UCSD-AML1 (cell line): ENCODE results near the gene FAHD1.
A peak's percentile ranks its signal among the peaks of the same experiment; 100 is the strongest.

Experiments used
- DNase-seq: peaks from one replicate; lab custom pipeline; 2025; ENCODE audit not compliant: unreplicated experiment; lab: John Stamatoyannopoulos, UW

FAHD1 gene

DNA sequence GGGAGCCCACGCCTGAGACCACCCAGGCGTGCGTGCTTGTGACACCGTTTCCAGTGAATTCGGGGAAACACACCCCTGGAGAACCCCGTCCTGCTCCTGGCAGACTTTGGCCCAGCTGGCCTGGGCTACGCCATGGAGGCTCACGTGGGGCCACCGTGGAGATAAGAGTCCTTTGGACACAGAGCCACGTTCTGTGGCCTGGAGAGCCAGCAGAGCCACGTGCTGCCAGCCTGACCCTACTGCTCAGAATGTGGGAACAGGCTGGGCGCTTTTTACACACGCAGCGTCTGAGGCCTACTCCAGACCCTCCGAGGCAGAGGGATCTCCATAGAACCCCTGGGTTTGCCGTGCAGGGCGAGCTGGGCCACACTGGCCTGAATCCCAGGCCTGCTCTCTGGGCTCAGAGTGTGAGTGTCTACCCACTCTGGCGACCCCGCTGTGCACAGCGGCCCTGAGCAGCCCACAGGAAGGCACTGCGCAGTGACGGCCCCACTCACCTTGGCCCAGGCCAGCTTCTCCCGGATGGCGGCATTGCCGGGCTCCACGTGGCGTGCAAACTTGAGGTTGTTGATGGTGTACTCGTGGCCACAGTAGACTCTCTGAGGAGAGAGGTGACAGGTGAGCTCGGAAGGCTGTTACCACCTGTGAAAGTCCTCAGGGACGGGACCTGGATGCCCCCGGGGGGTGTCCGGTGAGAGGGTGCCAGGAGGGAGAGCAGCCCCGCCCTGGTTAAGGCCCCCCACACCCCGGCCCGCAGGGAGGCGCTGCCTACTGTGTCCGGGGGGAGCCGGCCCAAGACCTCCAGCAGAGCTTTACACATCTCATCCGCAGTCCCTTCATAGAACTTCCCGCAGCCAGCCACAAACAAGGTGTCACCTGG, 10.4 kb upstream of the FAHD1 start:
- no peak for DNase-seq

DNA sequence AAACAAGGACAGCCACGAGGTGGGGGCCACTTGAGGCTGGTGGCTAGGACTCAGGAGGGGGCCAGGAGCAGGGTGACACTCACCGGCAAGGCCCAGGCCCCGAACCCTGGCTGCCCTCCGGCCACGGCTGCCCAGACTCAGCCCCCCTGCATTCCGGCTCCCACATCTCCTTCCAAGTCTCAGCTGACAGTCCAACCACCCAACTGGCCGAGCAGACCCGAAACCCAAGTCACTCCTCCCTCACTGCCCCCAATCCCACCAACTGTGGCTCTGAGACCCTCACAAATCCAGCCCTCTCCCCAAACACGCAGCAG, 9.8 kb upstream of the FAHD1 start:
- no peak for DNase-seq

DNA sequence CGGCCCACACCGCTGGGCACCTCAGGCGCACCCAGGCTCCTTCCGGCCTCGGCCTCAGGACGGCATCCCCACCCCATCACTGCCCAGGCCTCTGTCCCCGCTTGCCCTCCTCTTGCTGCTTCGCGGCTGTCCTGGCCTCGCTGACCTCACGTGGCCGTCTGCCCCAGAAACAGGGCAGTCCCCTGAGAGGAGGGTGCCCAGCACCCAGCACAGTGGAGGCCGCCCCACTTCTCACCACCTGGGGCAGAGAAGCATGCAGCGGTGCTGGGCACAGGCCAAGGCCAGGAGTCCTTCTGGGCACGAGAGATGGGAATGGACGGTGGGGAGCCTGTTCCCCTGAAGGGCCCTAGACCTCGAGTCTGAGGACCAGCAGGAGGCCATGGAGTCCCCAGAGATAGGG, 9.3 kb upstream of the FAHD1 start:
- no peak for DNase-seq

DNA sequence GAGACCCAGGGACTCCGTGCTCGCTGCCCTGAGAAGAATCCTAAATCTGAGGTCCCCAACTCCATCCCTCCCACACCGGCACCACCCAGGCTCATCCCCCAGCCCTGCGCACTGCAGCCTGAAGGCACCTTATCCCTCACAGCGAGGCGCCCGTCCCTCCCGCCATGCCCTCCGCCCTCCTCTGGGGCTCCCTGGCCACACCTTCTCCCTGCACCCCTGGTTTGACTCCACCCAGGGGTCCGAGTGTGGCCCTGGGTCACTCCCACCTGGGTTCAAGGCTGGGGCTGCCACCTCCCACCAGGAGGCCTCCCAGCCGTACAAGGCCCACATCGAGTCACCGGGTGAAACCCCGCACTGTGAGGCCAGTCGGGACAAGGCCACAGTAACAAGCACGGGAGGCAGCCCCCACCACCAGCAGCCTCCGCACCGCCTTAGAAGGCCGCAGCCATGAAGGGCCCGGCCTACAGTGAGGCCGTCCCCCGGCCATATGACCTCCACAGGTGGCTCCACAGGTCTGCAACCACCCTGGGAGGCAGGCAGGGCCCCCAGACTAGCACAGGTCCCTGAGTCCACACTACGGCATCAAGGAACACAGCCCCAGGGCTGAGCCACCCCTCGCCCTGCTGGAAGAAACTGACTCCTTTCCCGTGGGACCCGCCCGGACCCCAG, 8.7 kb upstream of the FAHD1 start:
- DNase-seq, result no peak

DNA sequence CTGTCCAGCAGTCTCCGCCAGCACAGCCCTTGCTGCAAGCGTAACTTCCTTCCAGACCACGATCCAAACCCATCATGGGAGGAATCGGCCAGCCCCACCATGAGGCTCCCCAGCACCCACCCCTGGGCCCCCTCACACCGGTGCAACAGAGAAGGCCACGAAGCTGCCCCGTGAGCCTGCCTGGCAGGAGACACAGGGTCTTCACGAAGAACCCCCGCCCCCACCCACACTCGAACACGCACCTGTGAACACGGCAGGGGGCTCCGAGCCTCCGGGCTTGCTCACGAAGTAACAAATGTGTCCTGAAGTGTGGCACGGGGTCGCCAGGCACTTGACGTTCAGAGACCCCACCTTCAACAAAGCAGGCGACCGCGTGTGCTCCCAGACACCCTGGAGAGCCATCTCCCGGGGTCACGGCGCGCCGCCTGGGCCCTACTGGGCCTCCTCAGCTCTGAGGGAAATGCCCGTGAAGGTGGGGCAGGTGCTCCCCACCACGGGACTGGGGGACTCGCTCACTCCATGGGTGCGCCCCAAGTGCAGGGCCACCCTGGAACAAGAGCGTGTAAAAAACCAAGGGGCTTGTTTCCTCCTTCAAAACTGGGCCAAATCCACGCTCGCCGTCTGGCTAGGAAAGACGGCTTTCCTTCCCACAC, 8.0 kb upstream of the FAHD1 start:
- DNase-seq, result no peak

DNA sequence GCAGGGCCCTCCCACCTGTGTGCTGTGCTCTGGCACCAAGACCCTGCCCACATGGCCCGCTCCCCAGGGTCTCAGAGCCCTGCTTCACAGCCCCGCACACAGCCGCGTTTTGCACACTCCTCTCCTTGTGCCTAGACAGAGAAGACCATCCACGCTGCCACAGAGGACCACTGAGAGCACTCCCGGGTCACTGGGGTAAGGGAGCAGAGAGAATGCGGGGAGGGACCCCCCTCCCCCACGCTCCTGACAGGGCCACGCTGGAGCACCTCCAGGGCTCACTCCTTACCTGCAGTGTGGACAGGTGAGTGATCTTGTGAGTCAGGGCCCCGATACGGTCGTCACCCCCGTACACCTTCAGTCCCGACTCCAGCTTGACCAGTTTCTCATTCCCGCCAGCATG, 7.4 kb upstream of the FAHD1 start:
- DNase-seq, result no peak

DNA sequence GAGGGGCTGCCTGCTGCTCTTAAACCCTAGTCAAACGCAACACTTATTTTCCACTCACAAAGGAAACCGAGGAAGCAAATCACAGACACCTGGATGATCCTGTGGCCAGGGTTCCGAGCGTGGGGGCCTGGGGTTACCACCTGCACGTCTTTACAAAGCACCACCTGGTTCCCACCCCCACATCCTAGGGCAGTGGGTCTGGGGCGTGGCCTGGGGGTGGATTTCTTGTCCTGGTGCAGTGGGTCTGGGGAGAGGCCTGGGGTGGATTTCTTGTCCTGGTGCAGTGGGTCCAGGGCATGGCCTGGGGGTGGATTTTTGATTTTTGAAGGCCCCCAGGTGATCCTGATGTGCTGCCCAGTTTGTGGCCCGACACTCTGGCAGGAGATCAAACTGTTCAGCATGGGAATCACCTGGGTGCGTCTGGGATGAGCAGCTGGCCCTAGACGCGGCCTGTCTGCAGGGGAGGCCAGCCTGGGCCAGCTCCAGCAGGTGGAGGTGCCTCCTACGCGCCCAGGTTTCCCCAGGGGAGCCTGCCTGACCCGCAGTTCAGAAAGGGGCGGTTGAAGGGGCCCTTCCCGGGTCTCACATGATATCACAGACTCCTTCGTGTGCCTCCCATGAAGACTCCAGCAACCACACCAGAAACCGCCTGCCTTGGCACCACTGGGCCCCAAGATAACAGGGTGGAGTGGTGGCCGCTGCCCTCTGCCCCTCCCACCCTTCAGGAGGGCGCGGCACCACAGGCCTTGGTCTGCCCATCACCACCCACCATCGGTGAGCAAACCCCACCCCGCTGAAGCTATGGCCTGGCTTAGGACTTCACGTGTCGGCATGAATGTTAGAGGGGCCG, 6.7 kb upstream of the FAHD1 start:
- no peak for DNase-seq

DNA sequence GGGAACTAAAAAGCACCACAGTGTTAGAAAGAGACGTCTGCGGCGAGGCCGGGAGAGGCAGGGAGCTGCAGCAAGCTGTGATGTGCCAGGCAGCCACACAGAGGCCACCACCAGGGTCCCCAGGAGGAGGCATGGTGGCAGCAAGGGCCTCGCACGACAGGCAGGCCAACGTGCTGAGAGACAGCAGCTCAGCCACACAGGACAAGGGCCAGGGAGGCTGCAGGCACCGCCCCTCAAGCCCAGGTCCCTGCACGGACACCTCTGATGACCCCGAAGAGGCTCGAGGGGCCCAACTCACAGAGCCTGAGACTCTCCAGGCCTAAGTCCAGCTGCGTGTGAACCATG, 6.1 kb upstream of the FAHD1 start:
- DNase-seq, result no peak

DNA sequence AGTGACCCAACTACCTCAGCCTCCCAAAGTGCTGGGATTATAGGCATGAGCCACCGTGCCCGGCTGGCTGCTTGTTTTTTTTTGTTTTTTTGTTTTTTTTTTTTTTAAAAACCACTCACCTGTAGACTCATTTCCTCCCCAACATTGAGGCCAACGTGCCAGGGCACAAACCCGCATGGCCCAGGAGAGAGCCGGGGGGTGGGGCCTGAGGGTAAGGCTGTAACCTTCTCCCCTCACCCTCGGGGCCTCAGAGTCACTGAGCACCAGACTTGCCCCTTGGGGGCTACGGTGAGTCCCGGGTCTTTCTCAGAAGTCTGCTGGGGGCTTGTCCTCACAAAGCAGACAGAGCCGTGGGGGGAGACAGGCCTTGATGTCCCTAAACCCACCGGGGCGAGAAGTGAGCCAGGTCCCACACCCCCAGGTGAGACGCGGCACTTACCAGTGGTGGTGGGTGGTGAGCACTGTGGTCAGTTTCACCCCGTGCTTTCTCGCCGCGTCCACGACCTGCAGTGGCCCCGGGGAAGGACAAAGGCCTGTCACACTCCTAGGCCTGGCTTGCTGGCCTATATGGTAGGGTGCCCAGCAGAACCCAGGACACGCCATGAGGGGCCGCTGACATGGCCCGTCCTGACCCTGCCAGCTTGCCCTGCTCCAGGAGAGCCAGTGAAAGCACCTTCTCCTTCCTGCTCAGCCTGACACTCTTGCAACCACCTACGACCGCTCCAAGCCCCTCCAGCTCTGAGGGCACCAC, 5.0 kb upstream of the FAHD1 start:
- no peak for DNase-seq

DNA sequence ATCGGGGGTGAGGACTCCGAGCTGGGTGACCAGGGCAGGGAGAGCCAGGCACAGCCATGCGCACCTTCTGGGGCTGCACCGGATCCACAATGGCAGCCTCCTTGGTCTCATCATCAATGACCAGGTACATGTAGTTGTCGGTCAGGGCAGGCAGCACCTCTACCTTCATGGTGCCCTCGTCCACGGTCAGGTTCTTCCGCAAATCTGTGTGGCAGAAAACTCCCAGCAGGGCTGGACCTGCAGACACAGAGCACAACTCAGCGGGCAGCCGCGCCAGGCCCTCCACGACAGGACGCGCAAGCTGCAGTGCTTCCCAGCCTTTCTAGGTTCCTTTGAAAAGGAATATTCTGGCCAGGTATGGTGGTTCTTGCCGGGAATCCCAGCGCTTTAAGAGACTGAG, 4.2 kb upstream of the FAHD1 start:
- no peak for DNase-seq

DNA sequence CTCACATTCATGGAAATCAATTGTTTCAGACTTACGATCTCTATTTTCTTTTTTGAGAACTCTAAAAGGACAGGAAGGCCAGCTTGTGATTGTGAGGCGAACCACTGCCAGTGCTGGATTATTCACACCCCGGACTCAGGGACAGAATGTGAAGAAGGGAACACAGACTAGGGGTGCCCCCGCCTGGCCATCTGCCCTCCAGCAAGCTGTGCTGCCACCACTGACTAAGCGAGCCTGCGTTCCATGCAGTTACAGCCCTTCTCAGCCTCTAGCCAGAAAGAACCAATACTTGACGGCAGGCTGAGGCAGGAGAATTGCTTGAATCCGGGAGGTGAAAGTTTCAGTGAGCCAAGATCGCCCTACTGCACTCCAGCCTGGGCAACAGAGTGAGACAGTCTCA, 3.2 kb upstream of the FAHD1 start:
- peak; percentile 39 for DNase-seq

DNA sequence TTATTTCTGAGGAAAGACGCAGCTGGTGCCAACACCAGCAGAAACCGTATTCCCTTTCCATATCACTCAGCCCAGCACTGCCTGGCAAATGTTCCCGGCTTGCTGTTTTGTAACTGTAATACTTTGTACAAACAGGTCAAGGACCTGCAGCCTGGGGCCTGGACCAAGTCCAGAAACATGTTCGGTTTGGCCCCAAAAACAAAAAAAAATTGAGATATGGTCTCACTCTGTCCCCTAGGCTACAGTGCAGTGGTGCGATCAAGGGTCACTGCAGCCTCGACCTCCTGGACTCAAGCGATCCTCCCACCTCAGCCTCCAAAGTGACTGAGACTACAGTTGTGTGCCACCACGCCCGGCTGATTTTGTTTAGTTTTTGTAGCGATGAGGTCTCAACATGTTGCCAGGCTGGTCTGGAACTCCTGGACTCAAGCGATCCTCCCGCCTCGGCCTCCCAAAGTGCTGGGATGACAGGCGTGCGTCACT, 1.6 kb upstream of the FAHD1 start:
- no peak for DNase-seq

DNA sequence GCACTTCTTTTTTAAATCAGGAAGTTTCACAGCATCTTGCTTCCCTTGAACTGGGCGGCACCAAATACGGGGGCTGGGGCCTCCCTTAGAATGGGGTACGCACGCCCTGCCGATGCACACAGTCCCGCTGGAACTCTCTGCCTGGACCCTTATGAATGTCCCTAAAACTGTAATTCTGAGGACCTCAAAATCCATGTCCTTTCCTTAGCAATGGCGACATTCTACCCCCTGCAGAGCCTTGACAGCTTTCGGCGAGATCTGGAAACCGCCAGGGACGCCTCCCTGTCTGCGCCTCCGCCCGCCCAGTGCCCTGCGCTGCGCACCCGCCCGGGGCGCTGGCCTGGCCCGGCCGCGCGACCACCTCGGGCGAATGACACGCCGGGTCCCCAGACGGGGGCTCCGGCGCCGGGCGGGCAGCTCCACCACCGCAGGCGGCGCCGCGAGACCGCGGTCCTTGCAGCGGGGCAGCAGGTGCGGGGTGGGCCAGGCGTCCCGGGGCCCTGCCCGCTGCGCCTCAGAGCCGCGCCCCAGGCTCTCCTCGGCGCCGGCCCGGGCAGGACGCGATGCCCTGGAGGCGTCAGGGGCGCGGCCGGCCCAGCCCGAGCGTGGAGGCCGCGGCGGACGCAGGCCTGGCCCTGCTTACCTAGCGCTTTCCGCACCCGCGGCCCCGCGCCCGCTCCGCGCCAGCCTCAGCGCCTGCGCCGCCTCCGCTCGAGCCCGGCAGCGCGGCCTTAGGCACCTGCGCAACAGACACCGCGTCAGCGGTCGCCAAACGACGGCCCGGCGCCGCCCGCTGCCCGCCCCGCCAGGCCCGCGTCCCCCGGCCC, 929 bp upstream of the FAHD1 start:
- peak; percentile 76 for DNase-seq

DNA sequence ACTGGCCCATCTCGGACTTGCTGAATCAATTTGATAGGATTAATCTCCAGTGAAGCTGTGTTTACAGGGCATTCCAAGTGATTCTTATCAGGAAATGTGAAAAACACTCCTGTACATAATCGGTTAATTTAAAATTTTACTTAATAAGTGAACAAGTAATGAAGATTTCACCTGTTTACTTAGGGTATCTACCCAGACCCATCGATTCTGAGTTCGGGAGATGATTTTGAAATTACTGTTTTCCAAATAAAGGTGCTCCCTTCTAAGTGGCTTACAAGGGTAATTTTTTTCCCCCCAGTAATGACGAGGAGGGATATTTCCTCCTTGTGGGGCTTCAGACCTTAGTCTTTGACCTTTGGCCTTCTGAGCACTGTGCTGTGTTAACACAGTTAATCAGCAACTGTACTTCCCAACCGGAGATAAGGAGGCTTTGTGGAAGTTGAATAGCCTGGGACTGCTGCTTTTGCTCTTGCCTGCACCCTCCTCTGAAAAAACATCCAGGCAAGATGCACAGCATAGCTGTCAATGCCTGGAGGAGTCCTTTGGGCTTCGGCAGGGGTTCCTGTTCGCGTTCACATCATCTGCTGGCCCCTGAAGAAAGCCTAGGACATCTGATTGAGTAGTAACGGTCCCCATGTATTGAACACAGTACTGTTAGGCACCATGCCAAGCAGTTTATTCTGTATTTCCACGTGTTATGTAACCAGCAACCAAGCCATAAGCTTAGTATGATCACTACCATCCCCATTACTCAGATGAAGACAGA, 1.8 kb downstream of the FAHD1 start:
- no peak for DNase-seq

DNA sequence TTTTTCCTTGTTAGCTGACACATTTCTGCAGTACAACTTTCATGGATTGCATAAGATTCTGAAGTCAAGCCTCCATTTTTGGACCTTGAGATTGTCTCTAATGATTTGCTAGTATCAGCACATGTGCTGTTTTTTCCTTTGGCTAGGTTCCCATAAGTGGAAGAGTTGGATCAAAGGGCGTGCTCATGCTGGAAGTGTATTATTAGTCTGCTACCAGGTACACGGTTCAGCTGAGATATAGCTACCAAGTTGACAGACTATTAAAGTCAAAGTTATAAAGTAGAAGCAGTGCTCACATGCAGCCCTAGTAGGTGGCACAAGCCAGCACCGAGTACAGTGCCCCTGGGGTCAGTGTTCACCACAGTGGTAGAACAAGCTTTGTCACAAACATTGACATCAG, 3.2 kb downstream of the FAHD1 start:
- DNase-seq, result no peak

DNA sequence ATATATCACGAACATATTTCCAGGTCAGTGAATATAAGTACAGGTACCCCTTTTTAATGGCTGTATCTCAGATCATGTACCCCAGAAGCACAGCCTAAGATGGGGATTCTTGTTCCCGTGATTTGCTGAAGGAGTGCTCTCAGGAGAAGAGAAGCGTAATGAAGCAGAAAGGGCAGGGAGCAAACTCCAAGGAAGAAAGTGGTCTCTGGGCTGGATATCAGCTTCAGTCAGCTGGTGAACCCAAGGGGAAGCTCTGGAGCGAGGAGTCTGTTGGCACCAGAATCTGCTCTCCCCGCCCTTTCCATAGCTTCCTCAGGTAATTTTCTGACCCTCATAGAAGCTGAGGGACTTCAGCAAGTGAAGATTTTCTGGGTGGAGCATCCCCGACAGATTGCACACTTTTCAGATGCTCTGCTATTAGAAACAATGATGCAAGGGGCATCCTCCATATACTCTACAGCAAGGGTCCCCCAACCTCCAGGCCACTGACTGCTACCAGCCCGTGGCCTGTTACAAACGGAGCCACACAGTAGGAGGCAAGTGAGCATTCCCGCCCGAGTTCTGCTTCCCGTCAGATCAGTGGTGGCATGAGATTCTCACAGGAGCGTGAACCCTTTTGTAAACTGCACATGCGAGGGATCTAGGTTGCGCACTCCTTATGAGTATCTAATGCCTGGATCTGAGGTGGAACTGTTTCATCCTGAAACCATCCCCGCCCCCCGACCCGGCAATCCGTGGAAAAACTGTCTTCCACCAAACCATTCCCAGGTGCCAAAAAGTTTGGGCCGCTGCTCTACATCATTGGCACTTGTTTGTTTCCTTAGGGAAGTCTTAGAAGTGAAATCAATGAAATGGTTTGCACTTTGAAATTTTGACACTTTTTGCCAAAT, 4.4 kb downstream of the FAHD1 start:
- no peak for DNase-seq

DNA sequence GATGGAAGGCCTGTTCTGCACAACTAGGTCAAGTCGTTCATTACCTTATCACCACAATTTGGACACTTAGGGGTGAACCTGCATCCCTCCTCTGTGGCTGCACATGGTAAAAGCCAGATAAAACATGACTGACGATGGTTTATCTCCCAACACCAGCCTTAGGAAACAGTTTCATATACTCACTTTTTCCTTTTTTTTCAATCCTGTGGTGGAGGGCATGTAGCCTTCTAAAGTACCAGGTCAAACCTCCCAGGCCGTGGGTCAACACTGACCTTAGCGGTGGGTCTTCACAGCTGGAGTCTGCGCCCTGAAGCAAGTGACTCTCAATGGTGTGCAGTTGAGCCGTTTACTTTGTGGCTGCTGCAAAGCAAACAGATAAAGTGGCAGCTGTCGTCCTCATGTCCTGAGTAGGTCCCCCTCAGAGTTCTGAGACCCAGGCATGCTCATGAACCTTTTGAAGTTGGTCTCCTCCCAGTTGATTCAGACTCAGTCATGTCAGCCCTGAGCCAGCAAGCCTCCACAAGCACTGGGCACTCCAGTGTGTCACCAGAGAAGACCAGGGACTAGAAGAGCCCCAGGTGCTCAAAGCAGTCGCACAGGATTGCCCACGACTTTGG, 5.9 kb downstream of the FAHD1 start:
- DNase-seq, result no peak

DNA sequence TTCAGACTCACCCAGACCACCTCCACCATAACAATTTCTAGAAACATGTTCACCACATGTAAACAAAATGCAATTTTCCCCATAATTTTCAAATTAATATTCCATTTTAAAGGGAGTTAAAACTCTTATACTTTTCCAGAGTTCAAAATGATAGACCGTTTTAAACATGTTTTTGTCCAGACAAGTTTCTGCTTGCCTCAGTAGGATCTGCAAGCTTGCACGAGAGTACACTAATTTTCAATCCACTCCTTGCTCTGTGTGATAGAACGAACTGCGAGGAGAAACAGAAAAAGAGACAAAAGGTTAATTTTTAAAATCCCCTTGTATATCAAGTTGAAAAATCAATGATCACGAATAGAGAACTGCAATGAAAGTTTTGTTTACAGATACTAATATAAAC, 7.1 kb downstream of the FAHD1 start:
- no peak for DNase-seq
